GM06990 (cell line): Measurements from ENCODE around the gene FAM120B.
"Not testable (repeated sequence)": the region's sequence is repeated elsewhere in the genome, so short reads cannot be mapped to it uniquely, and the experiment has no call there.

Experiments used
- DNase-seq: peaks from one replicate; pipeline ENCODE4 v3.0.0-alpha.2; 2011; ENCODE audit not compliant: insufficient read length; ENCODE audit errors: extremely low read depth
- H3K27me3 ChIP-seq: replicated peaks from 2 replicates; pipeline ENCODE4 v1.6.0; 2011; ENCODE audit warnings: low read length; ENCODE audit not compliant: control insufficient read depth, insufficient read depth
- H3K36me3 ChIP-seq: 2 replicates; pipeline ENCODE4 v1.5.1; 2011; ENCODE audit warnings: low read length; ENCODE audit not compliant: control insufficient read depth, insufficient read depth
- H3K4me3 ChIP-seq: replicated peaks from 2 replicates; pipeline ENCODE4 v1.5.1; 2011; ENCODE audit warnings: low read depth, mild to moderate bottlenecking, control low read depth, low read length
- TF ChIP-seq, protein P1 (sequence below): IDR thresholded peaks from 2 replicates; pipeline ENCODE4 v1.5.1; 2011; ENCODE audit warnings: low read length, control low read depth, mild to moderate bottlenecking, inconsistent platforms; ENCODE audit not compliant: insufficient read depth, poor library complexity, severe bottlenecking

The FAM120B gene

DNA sequence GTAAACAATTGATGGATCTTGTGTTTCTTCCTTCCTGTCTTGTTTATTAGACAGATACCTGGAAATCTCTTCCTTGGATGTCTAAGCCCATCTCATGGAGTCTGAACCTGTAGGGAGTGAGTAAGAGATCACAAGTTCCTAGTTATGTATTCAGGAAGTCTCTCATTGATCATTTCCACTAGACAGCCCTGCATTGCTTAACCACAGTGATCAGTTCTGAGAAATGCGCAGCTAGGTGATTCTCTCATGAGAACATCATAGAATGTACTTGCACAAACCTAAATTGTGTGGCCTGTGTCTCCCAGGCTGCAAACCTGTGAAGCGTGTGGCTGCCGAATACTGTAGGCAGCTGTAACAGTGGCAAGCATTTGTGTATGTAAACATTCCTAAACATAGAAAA lies 39.1 kb downstream of the FAM120B start:
- DNase-seq: no peak
- H3K36me3 ChIP-seq: peaks cover 16% of the 10 kb centered on the region
- H3K27me3 ChIP-seq: no peaks in the 10 kb centered on the region
- no peak overlapping the region for H3K4me3 ChIP-seq
- TF ChIP-seq, protein P1, sequence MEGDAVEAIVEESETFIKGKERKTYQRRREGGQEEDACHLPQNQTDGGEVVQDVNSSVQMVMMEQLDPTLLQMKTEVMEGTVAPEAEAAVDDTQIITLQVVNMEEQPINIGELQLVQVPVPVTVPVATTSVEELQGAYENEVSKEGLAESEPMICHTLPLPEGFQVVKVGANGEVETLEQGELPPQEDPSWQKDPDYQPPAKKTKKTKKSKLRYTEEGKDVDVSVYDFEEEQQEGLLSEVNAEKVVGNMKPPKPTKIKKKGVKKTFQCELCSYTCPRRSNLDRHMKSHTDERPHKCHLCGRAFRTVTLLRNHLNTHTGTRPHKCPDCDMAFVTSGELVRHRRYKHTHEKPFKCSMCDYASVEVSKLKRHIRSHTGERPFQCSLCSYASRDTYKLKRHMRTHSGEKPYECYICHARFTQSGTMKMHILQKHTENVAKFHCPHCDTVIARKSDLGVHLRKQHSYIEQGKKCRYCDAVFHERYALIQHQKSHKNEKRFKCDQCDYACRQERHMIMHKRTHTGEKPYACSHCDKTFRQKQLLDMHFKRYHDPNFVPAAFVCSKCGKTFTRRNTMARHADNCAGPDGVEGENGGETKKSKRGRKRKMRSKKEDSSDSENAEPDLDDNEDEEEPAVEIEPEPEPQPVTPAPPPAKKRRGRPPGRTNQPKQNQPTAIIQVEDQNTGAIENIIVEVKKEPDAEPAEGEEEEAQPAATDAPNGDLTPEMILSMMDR: no peak

- no peaks in the 10 kb centered on the region for H3K27me3 ChIP-seq
- DNase-seq: no peak
- peaks cover 17% of the 10 kb centered on the region for H3K36me3 ChIP-seq
- TF ChIP-seq, protein P1: no peak
- H3K4me3 ChIP-seq: no peak overlapping the region
Measured at GRCh38 chr6:170346649-170347048, 40.1 kb downstream of the FAM120B start.

GRCh38 chr6:170347091-170347490 lies 40.5 kb downstream of the FAM120B start:
- Histone ChIP-seq H3K4me3 (no peak overlapping the region), H3K36me3 (peaks cover 17% of the 10 kb centered on the region), H3K27me3 (no peaks in the 10 kb centered on the region)
- no peak for DNase-seq
- TF ChIP-seq, protein P1: no peak

GRCh38 chr6:170347975-170348374 lies 41.4 kb downstream of the FAM120B start:
- no peaks in the 10 kb centered on the region for H3K27me3 ChIP-seq
- DNase-seq: no peak
- H3K4me3 ChIP-seq: no peak overlapping the region
- H3K36me3 ChIP-seq: peaks cover 17% of the 10 kb centered on the region
- TF ChIP-seq, protein P1: no peak

- not testable (repeated sequence) for DNase-seq, H3K27me3 ChIP-seq, H3K4me3 ChIP-seq
- peaks cover 15% of the 10 kb centered on the region for H3K36me3 ChIP-seq
Measured at GRCh38 chr6:170351456-170351855, 44.9 kb downstream of the FAM120B start.

DNA sequence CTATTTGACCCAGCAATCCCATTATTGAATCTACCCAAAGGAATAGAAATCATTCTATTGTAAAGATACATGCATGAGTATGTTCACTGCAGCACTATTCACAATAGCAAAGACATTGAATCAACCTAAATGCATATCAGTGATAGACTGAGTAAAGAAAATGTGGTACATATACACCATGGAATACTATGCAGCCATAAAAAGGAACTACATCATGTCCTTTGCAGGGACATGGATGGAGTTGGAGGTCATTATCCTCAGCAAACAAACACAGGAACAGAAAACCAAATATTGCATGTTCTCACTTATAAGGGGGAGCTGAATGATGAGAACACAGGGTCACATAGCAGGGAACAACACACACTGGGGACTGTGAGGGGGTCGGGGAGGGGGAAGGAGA lies 48.6 kb downstream of the FAM120B start:
- not testable (repeated sequence) for H3K27me3 ChIP-seq, H3K4me3 ChIP-seq, DNase-seq
- H3K36me3 ChIP-seq: peaks cover 13% of the 10 kb centered on the region

DNA sequence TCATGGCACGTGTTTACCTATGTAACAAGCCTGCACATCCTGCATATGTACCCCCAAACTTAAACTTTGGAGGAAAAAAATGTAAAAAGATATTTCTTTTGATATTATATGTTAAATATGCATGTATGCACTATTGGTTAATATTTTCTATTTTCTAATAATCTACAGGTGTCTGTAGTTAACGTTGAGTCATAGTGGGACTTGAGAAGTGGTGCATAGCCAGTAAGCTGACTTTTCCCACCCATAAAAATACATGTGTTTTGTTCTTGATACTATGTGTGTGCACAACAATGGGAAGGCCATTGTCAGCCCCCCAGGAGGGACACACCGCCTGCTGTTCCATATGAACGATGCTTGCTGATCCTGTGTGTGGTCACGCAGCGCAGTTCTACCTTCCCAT lies 49.1 kb downstream of the FAM120B start:
- DNase-seq: no peak
- H3K27me3 ChIP-seq: no peaks in the 10 kb centered on the region
- H3K4me3 ChIP-seq: no peak overlapping the region
- TF ChIP-seq, protein P1: no peak
- peaks cover 10% of the 10 kb centered on the region for H3K36me3 ChIP-seq
